Measurements from ENCODE around the gene HDAC10. TPM values are rescaled to one million over a fixed set of nuclear protein-coding genes. Genes with fewer than 3 reads are reported as not detected.

Gene HDAC10
- total RNA-seq, 2 donors from 2014 or later = 57.2 to 62.8 TPM

- WGBS, 2 experiments (ENCODE audit: insufficient coverage in 1 of 2, insufficient read length in 1 of 2) = 83 to 88% methylated on average over 19 to 24 of the region's 25 CpGs
- Histone ChIP-seq H3K9ac (ENCODE audit: extremely low read depth, low read length, poor library complexity, severe bottlenecking) (no peak overlapping the region), H3K4me3 (ENCODE audit: low read length) (no peak overlapping the region), H3K4me1 (ENCODE audit: control insufficient read depth, insufficient read depth, low read length) (peaks cover 2% of the 10 kb centered on the region), H3K36me3 (ENCODE audit: control insufficient read depth, insufficient read depth, low read length) (peaks cover 15% of the 10 kb centered on the region), H3K9me3 (ENCODE audit: control insufficient read depth, low read length) (peaks cover 4% of the 10 kb centered on the region), H3K27me3 (ENCODE audit: control insufficient read depth, insufficient read depth, low read length, poor library complexity, severe bottlenecking) (peaks cover 5% of the 10 kb centered on the region), H3K27ac (ENCODE audit: low read depth, low read length) (no peak overlapping the region)
- H3K9me3 Mint-ChIP-seq = peaks cover 7% of the 10 kb centered on the region
- no peak overlapping the region for H3K4me3 Mint-ChIP-seq
- H3K27ac Mint-ChIP-seq = no peak overlapping the region
- peak; percentile 70 for TF ChIP-seq CTCF (conservative IDR thresholded peaks at IDR 0.05)
- peaks cover 13% of the 10 kb centered on the region for H3K27me3 Mint-ChIP-seq (ENCODE audit: insufficient read depth)
- DNase-seq = peak; percentile 86
- H3K36me3 Mint-ChIP-seq (ENCODE audit: low read depth) = peaks cover 39% of the 10 kb centered on the region
- no peaks in the 10 kb centered on the region for H3K4me1 Mint-ChIP-seq
These were observed 25.1 kb upstream of the HDAC10 start for GRCh38 chr22:50276143-50276542.

- Histone ChIP-seq H3K4me1 (ENCODE audit: control insufficient read depth, insufficient read depth, low read length) (peaks cover 5% of the 10 kb centered on the region), H3K9me3 (ENCODE audit: control insufficient read depth, low read length) (peaks cover 4% of the 10 kb centered on the region), H3K36me3 (ENCODE audit: control insufficient read depth, insufficient read depth, low read length) (peaks cover 15% of the 10 kb centered on the region), H3K9ac (ENCODE audit: extremely low read depth, low read length, poor library complexity, severe bottlenecking) (no peak overlapping the region), H3K27ac (ENCODE audit: low read depth, low read length) (no peak overlapping the region), H3K27me3 (ENCODE audit: control insufficient read depth, insufficient read depth, low read length, poor library complexity, severe bottlenecking) (peaks cover 13% of the 10 kb centered on the region), H3K4me3 (ENCODE audit: low read length) (no peak overlapping the region)
- peaks cover 7% of the 10 kb centered on the region for H3K9me3 Mint-ChIP-seq
- no peak overlapping the region for H3K27ac Mint-ChIP-seq
- WGBS, 2 experiments (ENCODE audit: insufficient coverage in 1 of 2, insufficient read length in 1 of 2) = 95 to 96% methylated on average over 30 to 43 of the region's 43 CpGs
- H3K36me3 Mint-ChIP-seq (ENCODE audit: low read depth) = peaks cover 33% of the 10 kb centered on the region
- peaks cover 19% of the 10 kb centered on the region for H3K27me3 Mint-ChIP-seq (ENCODE audit: insufficient read depth)
- TF ChIP-seq CTCF (conservative IDR thresholded peaks at IDR 0.05) = no peak
- no peak overlapping the region for H3K4me3 Mint-ChIP-seq
- H3K4me1 Mint-ChIP-seq = no peaks in the 10 kb centered on the region
- DNase-seq = no peak
These were observed 24.4 kb upstream of the HDAC10 start for GRCh38 chr22:50275181-50276055.

- H3K27me3 ChIP-seq (ENCODE audit: control insufficient read depth, insufficient read depth, low read length, poor library complexity, severe bottlenecking) = peaks cover 16% of the 10 kb centered on the region
- no peak overlapping the region for H3K4me3 ChIP-seq (ENCODE audit: low read length)
- peaks cover 13% of the 10 kb centered on the region for H3K36me3 ChIP-seq (ENCODE audit: control insufficient read depth, insufficient read depth, low read length)
- Mint-ChIP-seq H3K27me3 (ENCODE audit: insufficient read depth) (peaks cover 20% of the 10 kb centered on the region), H3K36me3 (ENCODE audit: low read depth) (peaks cover 33% of the 10 kb centered on the region), H3K9me3 (peaks cover 7% of the 10 kb centered on the region), H3K4me3 (no peak overlapping the region), H3K4me1 (no peaks in the 10 kb centered on the region), H3K27ac (no peak overlapping the region)
- H3K9ac ChIP-seq (ENCODE audit: extremely low read depth, low read length, poor library complexity, severe bottlenecking) = no peak overlapping the region
- no peak overlapping the region for H3K27ac ChIP-seq (ENCODE audit: low read depth, low read length)
- 87 to 91% methylated on average over 3 to 7 of the region's 7 CpGs for WGBS, 2 experiments (ENCODE audit: insufficient coverage in 1 of 2, insufficient read length in 1 of 2)
- peaks cover 4% of the 10 kb centered on the region for H3K9me3 ChIP-seq (ENCODE audit: control insufficient read depth, low read length)
- TF ChIP-seq CTCF (conservative IDR thresholded peaks at IDR 0.05) = no peak
- no peak for DNase-seq
- H3K4me1 ChIP-seq (ENCODE audit: control insufficient read depth, insufficient read depth, low read length) = peaks cover 5% of the 10 kb centered on the region
These were observed 23.7 kb upstream of the HDAC10 start for GRCh38 chr22:50274771-50275170.
